PC-9 (cell line): ENCODE measurements around the gene FOXC2. TPM values are rescaled to one million over a fixed set of nuclear protein-coding genes. Genes with fewer than 3 reads are reported as not detected.

Experiments
- BruUV-seq: library from RNA; stranded (reverse); fragments of 400-500 nt; replicated peaks from 2 replicates; lab custom pipeline; 2021; lab: Mats Ljungman, UMichigan
- CTCF ChIA-PET: fragments of 300-600 bp; sonication (Branson Sonifier 250); formaldehyde crosslinking; loops from one replicate; lab custom pipeline; 2022; ENCODE audit warnings: antibody characterized with exemption; lab: Charles Lee
- POLR2A ChIA-PET: fragments of 300-600 bp; sonication (Branson Sonifier 250); formaldehyde crosslinking; loops from one replicate; lab custom pipeline; 2022; ENCODE audit warnings: antibody characterized with exemption; ENCODE audit not compliant: unreplicated experiment; lab: Charles Lee
- DNase-seq, 2 experiments: peaks; one replicate each; pipeline versions ENCODE4 v3.0.0 to v3.0.0-alpha.2; 2015 to 2022; ENCODE audit warnings: mixed read lengths in 1 of 2
- H2AFZ ChIP-seq: fragments of 200-600 bp; sonication (generic); 2 replicates; pipeline ENCODE4 v1.8.1; 2017; ENCODE audit warnings: antibody characterized with exemption
- H3F3A ChIP-seq: fragments of 200-600 bp; sonication (generic); 2 replicates; pipeline ENCODE4 v1.8.1; 2017; ENCODE audit warnings: antibody characterized with exemption, mild to moderate bottlenecking, low read depth; ENCODE audit not compliant: insufficient read depth
- H3K27ac ChIP-seq: fragments of 200-600 bp; sonication (generic); 2 replicates; pipeline ENCODE4 v1.6.1; 2016; ENCODE audit warnings: mixed run types
- H3K27me3 ChIP-seq: fragments of 200-600 bp; sonication (generic); 2 replicates; pipeline ENCODE4 v1.6.1; 2016; ENCODE audit warnings: low read depth, mixed run types; ENCODE audit not compliant: insufficient read depth
- H3K36me3 ChIP-seq: fragments of 200-600 bp; sonication (generic); 2 replicates; pipeline ENCODE4 v1.6.1; 2016; ENCODE audit warnings: low read depth, mixed run types
- H3K4me1 ChIP-seq: fragments of 200-600 bp; sonication (generic); replicated peaks from 2 replicates; pipeline ENCODE4 v1.6.1; 2016; ENCODE audit warnings: mixed run types; ENCODE audit not compliant: insufficient read depth
- H3K4me2 ChIP-seq: fragments of 200-600 bp; sonication (generic); 2 replicates; pipeline ENCODE4 v1.6.1; 2017; ENCODE audit warnings: mixed run types
- H3K4me3 ChIP-seq: fragments of 200-600 bp; sonication (generic); 2 replicates; pipeline ENCODE4 v1.6.1; 2016; ENCODE audit warnings: mixed run types
- H3K79me2 ChIP-seq: fragments of 200-600 bp; sonication (generic); 2 replicates; pipeline ENCODE4 v1.6.1; 2017; ENCODE audit warnings: low read depth, mixed run types
- H3K9me2 ChIP-seq: fragments of 200-600 bp; sonication (generic); 2 replicates; pipeline ENCODE4 v1.8.1; 2017; ENCODE audit warnings: mild to moderate bottlenecking; ENCODE audit not compliant: insufficient read depth
- H3K9me3 ChIP-seq: fragments of 200-600 bp; sonication (generic); 2 replicates; pipeline ENCODE4 v1.8.1; 2016; ENCODE audit warnings: low read depth; ENCODE audit not compliant: insufficient read depth
- H4K20me1 ChIP-seq: fragments of 200-600 bp; sonication (generic); 2 replicates; pipeline ENCODE4 v1.8.1; 2017; ENCODE audit not compliant: insufficient read depth
- EZH2 ChIP-seq: fragments of 200-600 bp; sonication (generic); IDR thresholded peaks from 2 replicates; pipeline ENCODE4 v1.8.0; 2017; ENCODE audit warnings: antibody characterized with exemption, low read depth
- intact Hi-C: fragments of 100-400 bp; cut with micrococcal nuclease; formaldehyde crosslinking; loops from one replicate; pipeline ENCODE4 v1.10.0; 2022; ENCODE audit not compliant: unreplicated experiment
- total RNA-seq: library from RNA; stranded (reverse); gene quantifications from 2 replicates; pipeline ENCODE4 v1.2.3, GENCODE V29; 2021
- TF ChIP-seq, protein P1 (sequence below): fragments of 200-600 bp; sonication (generic); conservative IDR thresholded peaks from 2 replicates; pipeline ENCODE4 v1.6.1; 2017; ENCODE audit warnings: mixed run types, antibody characterized with exemption, mild to moderate bottlenecking, moderate library complexity

Gene FOXC2
- total RNA-seq, 1 experiment from 2014 or later, result not detected

DNA sequence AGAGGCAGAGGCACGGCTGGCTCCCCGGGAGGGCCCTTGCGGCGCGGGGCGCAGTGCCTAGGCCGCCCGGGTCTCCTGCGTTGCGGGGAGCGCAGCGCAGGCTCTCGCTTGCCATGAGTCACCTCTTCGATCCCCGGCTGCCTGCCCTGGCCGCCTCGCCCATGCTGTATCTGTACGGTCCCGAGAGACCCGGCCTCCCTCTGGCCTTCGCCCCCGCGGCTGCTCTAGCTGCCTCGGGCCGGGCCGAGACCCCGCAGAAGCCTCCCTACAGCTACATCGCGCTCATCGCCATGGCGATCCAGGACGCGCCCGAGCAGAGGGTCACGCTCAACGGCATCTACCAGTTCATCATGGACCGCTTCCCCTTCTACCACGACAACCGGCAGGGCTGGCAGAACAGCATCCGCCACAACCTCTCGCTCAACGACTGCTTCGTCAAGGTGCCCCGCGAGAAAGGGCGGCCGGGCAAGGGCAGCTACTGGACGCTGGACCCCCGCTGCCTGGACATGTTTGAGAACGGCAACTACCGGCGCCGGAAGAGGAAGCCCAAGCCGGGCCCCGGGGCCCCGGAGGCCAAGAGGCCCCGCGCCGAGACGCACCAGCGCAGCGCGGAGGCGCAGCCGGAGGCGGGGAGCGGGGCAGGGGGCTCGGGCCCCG, 12.1 kb downstream of the FOXC2 start:
- H3K79me2 ChIP-seq, result no peaks in the 10 kb centered on the region
- peaks cover 74% of the 10 kb centered on the region for H3K27me3 ChIP-seq
- H3K4me2 ChIP-seq, result no peak overlapping the region
- no peaks in the 10 kb centered on the region for H4K20me1 ChIP-seq
- H3K9me2 ChIP-seq, result no peaks in the 10 kb centered on the region
- no peaks in the 10 kb centered on the region for H3K36me3 ChIP-seq
- H3F3A ChIP-seq, result no peaks in the 10 kb centered on the region
- no peaks in the 10 kb centered on the region for H3K9me3 ChIP-seq
- no peak for DNase-seq
- POLR2A ChIA-PET, result no interaction called here
- CTCF ChIA-PET, result no interaction called here
- no peak overlapping the region for H3K4me3 ChIP-seq
- BruUV-seq, result no TSS peak
- H3K27ac ChIP-seq, result no peak overlapping the region
- TF ChIP-seq EZH2, result no peak
- TF ChIP-seq, protein P1, sequence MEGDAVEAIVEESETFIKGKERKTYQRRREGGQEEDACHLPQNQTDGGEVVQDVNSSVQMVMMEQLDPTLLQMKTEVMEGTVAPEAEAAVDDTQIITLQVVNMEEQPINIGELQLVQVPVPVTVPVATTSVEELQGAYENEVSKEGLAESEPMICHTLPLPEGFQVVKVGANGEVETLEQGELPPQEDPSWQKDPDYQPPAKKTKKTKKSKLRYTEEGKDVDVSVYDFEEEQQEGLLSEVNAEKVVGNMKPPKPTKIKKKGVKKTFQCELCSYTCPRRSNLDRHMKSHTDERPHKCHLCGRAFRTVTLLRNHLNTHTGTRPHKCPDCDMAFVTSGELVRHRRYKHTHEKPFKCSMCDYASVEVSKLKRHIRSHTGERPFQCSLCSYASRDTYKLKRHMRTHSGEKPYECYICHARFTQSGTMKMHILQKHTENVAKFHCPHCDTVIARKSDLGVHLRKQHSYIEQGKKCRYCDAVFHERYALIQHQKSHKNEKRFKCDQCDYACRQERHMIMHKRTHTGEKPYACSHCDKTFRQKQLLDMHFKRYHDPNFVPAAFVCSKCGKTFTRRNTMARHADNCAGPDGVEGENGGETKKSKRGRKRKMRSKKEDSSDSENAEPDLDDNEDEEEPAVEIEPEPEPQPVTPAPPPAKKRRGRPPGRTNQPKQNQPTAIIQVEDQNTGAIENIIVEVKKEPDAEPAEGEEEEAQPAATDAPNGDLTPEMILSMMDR, result no peak
- no peak overlapping the region for H2AFZ ChIP-seq
- no peaks in the 10 kb centered on the region for H3K4me1 ChIP-seq
- intact Hi-C loops, result no loop called here

DNA sequence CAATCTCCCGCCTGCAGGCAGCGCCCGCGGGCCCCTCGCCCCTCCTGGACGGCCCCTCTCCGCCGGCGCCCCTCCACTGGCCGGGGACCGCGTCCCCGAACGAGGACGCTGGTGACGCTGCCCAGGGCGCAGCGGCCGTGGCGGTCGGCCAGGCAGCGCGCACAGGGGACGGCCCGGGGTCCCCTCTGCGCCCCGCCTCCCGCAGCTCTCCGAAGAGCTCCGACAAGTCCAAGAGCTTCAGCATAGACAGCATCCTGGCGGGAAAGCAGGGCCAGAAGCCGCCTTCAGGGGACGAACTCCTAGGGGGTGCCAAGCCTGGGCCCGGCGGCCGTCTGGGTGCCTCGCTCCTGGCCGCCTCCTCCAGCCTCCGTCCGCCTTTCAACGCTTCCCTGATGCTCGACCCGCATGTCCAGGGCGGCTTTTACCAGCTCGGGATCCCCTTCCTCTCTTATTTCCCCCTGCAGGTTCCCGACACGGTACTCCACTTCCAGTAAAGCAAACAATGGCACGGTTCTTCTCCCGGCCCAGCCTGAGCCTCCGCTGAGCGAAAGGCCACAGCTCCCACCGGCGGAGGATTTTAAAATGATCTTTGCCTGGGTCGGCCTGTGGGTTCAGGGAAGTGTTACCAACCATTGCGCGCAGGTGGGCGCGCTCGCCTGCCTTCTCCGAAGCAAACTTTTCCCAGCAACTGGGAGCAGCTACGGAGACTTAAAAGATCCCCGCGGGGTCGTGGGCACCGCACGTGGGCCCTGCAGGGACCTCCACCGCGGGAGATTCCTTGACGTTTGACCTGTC, 12.8 kb downstream of the FOXC2 start:
- Histone ChIP-seq H3K27me3 (peaks cover 74% of the 10 kb centered on the region), H3K27ac (no peak overlapping the region), H2AFZ (no peak overlapping the region), H3F3A (no peaks in the 10 kb centered on the region), H3K9me3 (no peaks in the 10 kb centered on the region), H3K4me3 (no peak overlapping the region), H3K9me2 (no peaks in the 10 kb centered on the region), H3K79me2 (no peaks in the 10 kb centered on the region), H4K20me1 (no peaks in the 10 kb centered on the region), H3K36me3 (no peaks in the 10 kb centered on the region), H3K4me1 (no peaks in the 10 kb centered on the region), H3K4me2 (no peak overlapping the region)
- TF ChIP-seq, protein P1, result no peak
- TF ChIP-seq EZH2, result no peak
- intact Hi-C loops, result no loop called here
- ChIA-PET POLR2A (no interaction called here), CTCF (no interaction called here)
- no TSS peak for BruUV-seq
- DNase-seq, result no peak

DNA sequence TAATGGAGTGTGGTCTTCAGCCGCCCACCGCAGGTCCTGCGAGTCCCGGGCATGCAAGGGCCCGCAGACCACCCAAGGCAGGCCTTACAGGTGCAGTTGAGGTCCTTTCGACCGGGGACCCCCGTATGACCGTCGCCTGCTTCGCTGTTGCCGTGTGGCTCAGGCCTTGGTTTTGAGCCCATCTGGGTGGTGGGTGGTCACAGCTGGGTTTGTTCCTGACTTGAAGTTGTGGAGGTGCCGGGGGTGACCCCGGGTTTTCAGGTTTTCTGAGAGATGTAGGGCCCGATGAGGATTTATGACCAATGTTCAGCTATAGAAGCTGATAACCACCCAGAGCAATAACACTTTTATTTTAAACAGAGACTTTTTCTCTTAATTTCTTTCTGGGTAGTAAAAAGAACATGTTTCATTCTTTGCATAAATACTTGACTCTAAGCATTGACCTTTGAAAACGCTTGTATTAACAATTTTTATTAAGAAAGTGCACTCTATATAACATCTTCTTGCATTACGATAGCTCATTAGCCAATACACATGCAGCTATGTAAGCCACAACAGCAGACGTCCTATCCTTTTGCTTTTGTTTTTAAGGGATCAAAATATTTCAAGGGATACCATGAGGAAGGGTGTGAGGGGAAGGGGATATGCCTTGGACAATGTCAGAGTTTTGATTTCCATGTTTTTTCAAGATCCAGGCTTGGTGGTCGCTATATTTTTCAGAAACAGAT, 13.6 kb downstream of the FOXC2 start:
- CTCF ChIA-PET, result no interaction called here

More for the DNA sequence above, 13.6 kb downstream of the FOXC2 start:
- H3K9me3 ChIP-seq, result no peaks in the 10 kb centered on the region
- H3K9me2 ChIP-seq, result no peaks in the 10 kb centered on the region
- DNase-seq, result no peak
- no peaks in the 10 kb centered on the region for H3K4me1 ChIP-seq
- POLR2A ChIA-PET, result no interaction called here
- BruUV-seq, result no TSS peak
- H4K20me1 ChIP-seq, result no peaks in the 10 kb centered on the region
- H3F3A ChIP-seq, result no peaks in the 10 kb centered on the region
- H2AFZ ChIP-seq, result no peak overlapping the region
- H3K36me3 ChIP-seq, result no peaks in the 10 kb centered on the region
- TF ChIP-seq, protein P1, result no peak
- no peak for TF ChIP-seq EZH2
- H3K27me3 ChIP-seq, result peaks cover 72% of the 10 kb centered on the region
- no peak overlapping the region for H3K27ac ChIP-seq
- H3K4me3 ChIP-seq, result no peak overlapping the region
- no peaks in the 10 kb centered on the region for H3K79me2 ChIP-seq
- intact Hi-C loops, result no loop called here
- no peak overlapping the region for H3K4me2 ChIP-seq
